Measurements from ENCODE around the gene GPR137. TPM values are rescaled to one million over a fixed set of nuclear protein-coding genes. Genes with fewer than 3 reads are reported as not detected.

The GPR137 gene
- total RNA-seq, 1 donor = 10.8 TPM

DNA sequence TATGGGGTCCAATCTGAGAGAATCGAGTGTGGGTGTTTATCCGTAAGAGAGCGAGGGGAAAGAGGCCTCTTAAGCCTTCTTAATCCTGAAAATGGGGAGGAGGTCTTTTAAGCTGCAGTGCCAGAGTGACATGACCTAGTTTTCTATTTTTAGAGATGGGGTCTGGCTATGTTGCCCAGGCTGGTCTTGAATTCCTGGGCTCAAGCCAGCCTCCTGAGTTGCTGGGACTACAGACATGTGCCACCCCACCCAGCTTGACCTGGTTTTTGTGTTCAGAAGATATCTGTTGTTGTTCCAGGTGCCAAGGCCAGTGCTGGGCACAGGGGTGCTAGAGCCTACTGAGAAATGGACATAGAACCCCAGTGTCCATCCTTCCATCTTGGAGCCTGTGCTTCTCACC, 2.6 kb upstream of the GPR137 start:
- TF ChIP-seq, protein P1, sequence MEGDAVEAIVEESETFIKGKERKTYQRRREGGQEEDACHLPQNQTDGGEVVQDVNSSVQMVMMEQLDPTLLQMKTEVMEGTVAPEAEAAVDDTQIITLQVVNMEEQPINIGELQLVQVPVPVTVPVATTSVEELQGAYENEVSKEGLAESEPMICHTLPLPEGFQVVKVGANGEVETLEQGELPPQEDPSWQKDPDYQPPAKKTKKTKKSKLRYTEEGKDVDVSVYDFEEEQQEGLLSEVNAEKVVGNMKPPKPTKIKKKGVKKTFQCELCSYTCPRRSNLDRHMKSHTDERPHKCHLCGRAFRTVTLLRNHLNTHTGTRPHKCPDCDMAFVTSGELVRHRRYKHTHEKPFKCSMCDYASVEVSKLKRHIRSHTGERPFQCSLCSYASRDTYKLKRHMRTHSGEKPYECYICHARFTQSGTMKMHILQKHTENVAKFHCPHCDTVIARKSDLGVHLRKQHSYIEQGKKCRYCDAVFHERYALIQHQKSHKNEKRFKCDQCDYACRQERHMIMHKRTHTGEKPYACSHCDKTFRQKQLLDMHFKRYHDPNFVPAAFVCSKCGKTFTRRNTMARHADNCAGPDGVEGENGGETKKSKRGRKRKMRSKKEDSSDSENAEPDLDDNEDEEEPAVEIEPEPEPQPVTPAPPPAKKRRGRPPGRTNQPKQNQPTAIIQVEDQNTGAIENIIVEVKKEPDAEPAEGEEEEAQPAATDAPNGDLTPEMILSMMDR (IDR thresholded peaks at IDR 0.05; ENCODE audit: insufficient read depth, low read depth, low read length) = no peak
- no peak for DNase-seq (ENCODE audit: low read depth)
- peak overlapping the region; percentile 81 for H3K4me3 ChIP-seq (ENCODE audit: low read depth, low read length)

DNA sequence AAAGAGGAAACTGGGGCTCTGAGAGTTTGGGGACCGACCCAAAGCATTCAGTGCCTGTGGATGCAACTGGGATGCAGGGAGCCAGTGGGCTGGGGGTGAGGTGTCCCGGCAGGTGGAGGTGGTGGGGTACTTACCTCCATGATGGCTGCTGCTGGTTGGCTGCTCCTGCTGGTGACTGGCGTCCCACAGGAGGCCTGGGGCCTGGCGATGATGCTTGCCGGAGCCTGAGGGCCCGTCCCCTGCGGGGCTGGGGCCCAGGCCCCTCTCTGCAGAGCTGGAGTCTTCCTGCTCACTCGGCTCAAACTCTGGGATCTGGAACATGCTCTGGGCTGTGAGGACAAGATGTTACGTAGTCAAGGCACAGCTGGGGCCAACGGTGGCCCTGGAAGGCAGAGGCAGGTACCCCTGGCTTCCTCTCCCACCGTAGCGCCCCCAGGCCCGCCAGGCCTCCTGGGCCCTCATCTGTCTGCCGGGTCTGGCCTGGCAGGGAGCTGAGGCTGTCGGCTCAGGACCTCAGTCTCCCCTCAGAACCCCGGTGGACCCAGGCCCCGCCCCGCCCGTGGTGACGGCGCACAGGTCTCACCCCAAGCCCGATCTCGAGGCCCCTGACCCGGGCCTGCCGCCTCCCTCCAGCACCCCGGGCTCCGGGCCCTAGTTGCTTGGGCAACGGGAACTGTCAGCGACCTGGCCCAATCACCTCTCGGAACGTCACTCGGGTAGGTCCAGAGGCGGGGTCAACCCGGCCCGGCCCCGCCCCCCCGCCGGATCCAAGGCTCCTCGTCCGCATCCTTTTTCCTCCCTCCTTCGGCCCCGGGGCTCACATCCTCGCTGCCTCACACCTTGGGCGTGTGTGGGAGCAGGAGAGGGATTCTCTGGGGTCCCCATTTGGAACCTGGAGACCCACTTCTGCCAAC, 1.3 kb upstream of the GPR137 start, which contains the start of gene BAD:
Gene BAD (minus strand): TSS at position 618 of the 914 bp plus-strand sequence. CDS start 297 bp downstream, at position 321.
- H3K4me3 ChIP-seq (ENCODE audit: low read depth, low read length) = peak within 1 kb of the TSS; percentile 81
- TF ChIP-seq, protein P1 (IDR thresholded peaks at IDR 0.05; ENCODE audit: insufficient read depth, low read depth, low read length) = no peak

DNA sequence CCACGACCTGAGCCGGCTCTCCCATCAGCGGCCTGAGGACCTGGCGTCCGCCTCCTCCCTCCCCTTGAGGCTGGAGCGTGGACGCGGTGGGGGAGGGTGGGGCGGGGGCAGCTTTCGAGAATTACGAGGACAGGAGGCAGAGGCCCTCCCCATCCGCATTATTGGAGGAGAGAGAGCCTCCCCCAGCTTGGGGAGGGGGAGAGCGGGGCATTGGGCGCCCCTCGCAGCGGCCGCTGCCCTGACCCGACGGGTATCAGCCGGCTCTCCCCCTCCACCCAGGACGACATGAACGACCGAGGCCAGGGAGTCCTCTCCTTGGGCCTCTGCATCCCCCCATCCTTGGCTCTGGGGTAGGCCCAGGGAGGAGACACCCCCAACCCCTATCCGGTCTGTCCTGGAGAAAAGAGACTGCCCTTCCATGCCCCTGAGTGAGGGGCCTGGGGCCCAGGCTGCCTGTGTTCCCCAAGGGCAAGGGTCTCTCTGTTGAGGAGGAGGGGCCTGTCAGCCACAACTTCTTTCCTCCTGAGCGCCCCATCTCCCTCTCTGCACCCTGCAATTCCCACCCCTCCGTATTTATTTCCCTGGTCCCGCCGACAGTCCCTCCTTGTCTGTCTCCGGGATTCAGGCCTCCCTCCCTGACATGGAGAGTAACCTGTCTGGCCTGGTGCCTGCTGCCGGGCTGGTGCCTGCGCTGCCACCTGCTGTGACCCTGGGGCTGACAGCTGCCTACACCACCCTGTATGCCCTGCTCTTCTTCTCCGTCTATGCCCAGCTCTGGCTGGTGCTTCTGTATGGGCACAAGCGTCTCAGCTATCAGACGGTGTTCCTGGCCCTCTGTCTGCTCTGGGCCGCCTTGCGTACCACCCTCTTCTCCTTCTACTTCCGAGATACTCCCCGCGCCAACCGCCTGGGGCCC, 495 bp downstream of the GPR137 start:
- no peak for DNase-seq (ENCODE audit: low read depth)
- TF ChIP-seq, protein P1 (IDR thresholded peaks at IDR 0.05; ENCODE audit: insufficient read depth, low read depth, low read length) = no peak
- peak overlapping the region; percentile 81 for H3K4me3 ChIP-seq (ENCODE audit: low read depth, low read length)

More for the DNA sequence above, 1.3 kb upstream of the GPR137 start, which contains the start of gene BAD:
- peak; percentile 91 for DNase-seq (ENCODE audit: low read depth)

DNA sequence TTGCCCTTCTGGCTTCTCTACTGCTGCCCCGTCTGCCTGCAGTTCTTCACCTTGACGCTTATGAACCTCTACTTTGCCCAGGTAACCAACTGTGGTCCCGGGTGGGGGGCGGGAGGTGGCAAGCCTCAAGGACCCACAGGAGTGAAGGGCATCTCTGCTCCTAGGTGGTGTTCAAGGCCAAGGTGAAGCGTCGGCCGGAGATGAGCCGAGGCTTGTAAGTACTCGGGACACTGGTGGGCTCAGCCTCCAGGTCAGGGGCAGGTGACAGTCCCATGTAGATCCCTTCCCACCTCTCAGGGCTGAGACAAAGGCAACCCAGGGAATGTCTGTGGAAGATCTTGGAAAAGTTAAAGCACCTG, 1.1 kb downstream of the GPR137 start:
- DNase-seq (ENCODE audit: low read depth) = no peak
- TF ChIP-seq, protein P1 (IDR thresholded peaks at IDR 0.05; ENCODE audit: insufficient read depth, low read depth, low read length) = no peak
- no peak overlapping the region for H3K4me3 ChIP-seq (ENCODE audit: low read depth, low read length)

DNA sequence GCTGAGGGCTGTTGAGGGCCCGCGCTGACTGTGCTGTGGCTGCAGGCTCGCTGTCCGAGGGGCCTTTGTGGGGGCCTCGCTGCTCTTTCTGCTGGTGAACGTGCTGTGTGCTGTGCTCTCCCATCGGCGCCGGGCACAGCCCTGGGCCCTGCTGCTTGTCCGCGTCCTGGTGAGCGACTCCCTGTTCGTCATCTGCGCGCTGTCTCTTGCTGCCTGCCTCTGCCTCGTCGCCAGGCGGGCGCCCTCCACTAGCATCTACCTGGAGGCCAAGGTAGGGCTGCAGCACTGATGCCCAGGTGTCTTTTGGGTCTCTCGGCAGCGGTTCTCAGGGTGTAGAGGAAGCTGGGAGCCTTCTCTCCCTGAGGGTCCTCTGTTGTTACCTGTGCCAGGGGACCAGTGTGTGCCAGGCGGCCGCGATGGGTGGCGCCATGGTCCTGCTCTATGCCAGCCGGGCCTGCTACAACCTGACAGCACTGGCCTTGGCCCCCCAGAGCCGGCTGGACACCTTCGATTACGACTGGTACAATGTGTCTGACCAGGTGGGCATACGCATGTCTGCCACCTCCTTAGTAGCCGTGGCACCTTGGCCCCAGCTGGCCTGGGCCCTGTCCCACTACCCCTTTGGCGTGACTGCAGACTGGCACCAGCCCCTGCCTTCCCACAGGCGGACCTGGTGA, 2.2 kb downstream of the GPR137 start:
- H3K4me3 ChIP-seq (ENCODE audit: low read depth, low read length) = no peak overlapping the region
- TF ChIP-seq, protein P1 (IDR thresholded peaks at IDR 0.05; ENCODE audit: insufficient read depth, low read depth, low read length) = no peak
- no peak for DNase-seq (ENCODE audit: low read depth)

DNA sequence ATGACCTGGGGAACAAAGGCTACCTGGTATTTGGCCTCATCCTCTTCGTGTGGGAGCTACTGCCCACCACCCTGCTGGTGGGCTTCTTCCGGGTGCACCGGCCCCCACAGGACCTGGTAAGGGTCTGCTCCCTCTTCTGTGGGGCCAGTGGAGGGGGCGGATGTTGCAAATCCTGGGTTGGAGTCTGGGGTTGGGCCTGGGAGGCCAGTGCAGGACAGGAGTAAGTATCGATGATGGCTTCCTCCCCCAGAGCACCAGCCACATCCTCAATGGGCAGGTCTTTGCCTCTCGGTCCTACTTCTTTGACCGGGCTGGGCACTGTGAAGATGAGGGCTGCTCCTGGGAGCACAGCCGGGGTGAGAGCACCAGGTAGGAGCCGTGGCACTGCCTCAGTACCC, 2.7 kb downstream of the GPR137 start:
- no peak for DNase-seq (ENCODE audit: low read depth)
- no peak overlapping the region for H3K4me3 ChIP-seq (ENCODE audit: low read depth, low read length)
- TF ChIP-seq, protein P1 (IDR thresholded peaks at IDR 0.05; ENCODE audit: insufficient read depth, low read depth, low read length) = no peak

Measured in fibroblast of villous mesenchyme (primary cell).